ENCODE data around the gene TUBB1.

DNA sequence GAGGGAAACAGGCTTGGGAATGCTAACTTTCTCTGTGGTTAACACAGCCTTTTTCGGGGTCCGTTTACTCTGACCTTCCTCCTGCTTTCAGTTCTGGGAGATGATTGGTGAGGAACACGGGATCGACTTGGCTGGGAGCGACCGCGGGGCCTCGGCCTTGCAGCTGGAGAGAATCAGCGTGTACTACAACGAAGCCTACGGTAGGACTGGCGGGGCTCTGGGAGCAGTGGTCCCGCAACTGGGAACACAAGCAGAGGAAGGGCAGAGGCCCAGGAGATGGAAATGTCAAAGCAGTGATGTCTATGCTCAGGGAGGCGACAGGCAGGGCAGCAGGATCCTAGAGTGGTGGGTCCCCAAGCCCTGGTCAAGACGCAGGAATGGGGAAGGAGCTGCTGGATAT, 3.5 kb downstream of the TUBB1 start:
- TF ChIP-seq POLR2A (IDR thresholded peaks at IDR 0.05), result no peak
- TF ChIP-seq, protein P1, sequence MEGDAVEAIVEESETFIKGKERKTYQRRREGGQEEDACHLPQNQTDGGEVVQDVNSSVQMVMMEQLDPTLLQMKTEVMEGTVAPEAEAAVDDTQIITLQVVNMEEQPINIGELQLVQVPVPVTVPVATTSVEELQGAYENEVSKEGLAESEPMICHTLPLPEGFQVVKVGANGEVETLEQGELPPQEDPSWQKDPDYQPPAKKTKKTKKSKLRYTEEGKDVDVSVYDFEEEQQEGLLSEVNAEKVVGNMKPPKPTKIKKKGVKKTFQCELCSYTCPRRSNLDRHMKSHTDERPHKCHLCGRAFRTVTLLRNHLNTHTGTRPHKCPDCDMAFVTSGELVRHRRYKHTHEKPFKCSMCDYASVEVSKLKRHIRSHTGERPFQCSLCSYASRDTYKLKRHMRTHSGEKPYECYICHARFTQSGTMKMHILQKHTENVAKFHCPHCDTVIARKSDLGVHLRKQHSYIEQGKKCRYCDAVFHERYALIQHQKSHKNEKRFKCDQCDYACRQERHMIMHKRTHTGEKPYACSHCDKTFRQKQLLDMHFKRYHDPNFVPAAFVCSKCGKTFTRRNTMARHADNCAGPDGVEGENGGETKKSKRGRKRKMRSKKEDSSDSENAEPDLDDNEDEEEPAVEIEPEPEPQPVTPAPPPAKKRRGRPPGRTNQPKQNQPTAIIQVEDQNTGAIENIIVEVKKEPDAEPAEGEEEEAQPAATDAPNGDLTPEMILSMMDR (IDR thresholded peaks at IDR 0.05), result no peak

Measured in testis (tissue), 2 donors.